ENCODE measurements around the gene LSM14B. TPM values are rescaled to one million over a fixed set of nuclear protein-coding genes. Genes with fewer than 3 reads are reported as not detected.

Gene LSM14B
- total RNA-seq, 1 donor from 2014 or later, result 27.6 TPM

- DNase-seq (ENCODE audit: low spot score in 2 of 2), result no peak
- peaks cover 37 to 66% of the 10 kb centered on the region in 2 donors for H3K36me3 ChIP-seq
Measured at GRCh38 chr20:62138912-62139311, 16.6 kb downstream of the LSM14B start.

GRCh38 chr20:62139636-62140035 lies 17.4 kb downstream of the LSM14B start:
- no peak for TF ChIP-seq CTCF (IDR thresholded peaks at IDR 0.05)
- Histone ChIP-seq H3K27ac (no peak overlapping the region), H3K4me3 (no peak overlapping the region), H3K9me3 (no peaks in the 10 kb centered on the region), H3K36me3 (peaks cover 36 to 59% of the 10 kb centered on the region in 2 donors), H3K4me1 (peaks cover 9 to 20% of the 10 kb centered on the region in 2 donors), H3K27me3 (no peaks in the 10 kb centered on the region)
- no peak for DNase-seq (ENCODE audit: low spot score in 2 of 2)
- intact Hi-C loops (cut with DNase I), result loop anchor here (5.0 to 10.0 kb wide), 2 partner anchors 235 to 658 kb away; partner anchors contain the start of gene MRGBP

More at GRCh38 chr20:62138912-62139311, 16.6 kb downstream of the LSM14B start:
- H3K27ac ChIP-seq, result no peak overlapping the region
- no peak overlapping the region for H3K4me3 ChIP-seq
- peaks cover 9 to 19% of the 10 kb centered on the region in 2 donors for H3K4me1 ChIP-seq
- H3K27me3 ChIP-seq, result no peaks in the 10 kb centered on the region
- intact Hi-C loops (cut with DNase I), result no loop called here
- H3K9me3 ChIP-seq, result no peaks in the 10 kb centered on the region
- TF ChIP-seq CTCF (IDR thresholded peaks at IDR 0.05), result no peak

- H3K36me3 ChIP-seq, result peaks cover 36 to 45% of the 10 kb centered on the region in 2 donors
- peak overlapping the region in 1 of 2 donors; percentile 99 for H3K4me3 ChIP-seq
- peaks cover 9 to 31% of the 10 kb centered on the region in 2 donors for H3K4me1 ChIP-seq
- no peak for DNase-seq (ENCODE audit: low spot score in 2 of 2)
- intact Hi-C loops (cut with DNase I), result loop anchor here (5.0 to 10.0 kb wide), 2 partner anchors 234 to 656 kb away; partner anchors contain the start of gene MRGBP
- H3K27ac ChIP-seq, result peak overlapping the region in 1 of 2 donors; percentile 1
- H3K27me3 ChIP-seq, result no peaks in the 10 kb centered on the region
- no peaks in the 10 kb centered on the region for H3K9me3 ChIP-seq
- TF ChIP-seq CTCF (IDR thresholded peaks at IDR 0.05), result no peak
Measured at GRCh38 chr20:62141043-62141396, 18.7 kb downstream of the LSM14B start.

- peaks cover 36 to 39% of the 10 kb centered on the region in 2 donors for H3K36me3 ChIP-seq
- TF ChIP-seq CTCF (IDR thresholded peaks at IDR 0.05), result peak in 1 of 3 experiments; percentile 14
- peak overlapping the region; percentile 92 to 97 for H3K27ac ChIP-seq
- H3K4me3 ChIP-seq, result peak overlapping the region; percentile 91 to 99
- H3K9me3 ChIP-seq, result no peaks in the 10 kb centered on the region
- no peak for DNase-seq (ENCODE audit: low spot score in 2 of 2)
- intact Hi-C loops (cut with DNase I), result loop anchor here (2.0 to 10.0 kb wide), 3 partner anchors 97 to 656 kb away; partner anchors contain the start of genes MRGBP and OSBPL2
- H3K4me1 ChIP-seq, result peaks cover 9 to 31% of the 10 kb centered on the region in 2 donors
- no peaks in the 10 kb centered on the region for H3K27me3 ChIP-seq
Measured at GRCh38 chr20:62141397-62142251, 19.3 kb downstream of the LSM14B start.

- Histone ChIP-seq H3K9me3 (no peaks in the 10 kb centered on the region), H3K27me3 (no peaks in the 10 kb centered on the region), H3K4me1 (peaks cover 9 to 31% of the 10 kb centered on the region in 2 donors), H3K4me3 (peak overlapping the region; percentile 91 to 99), H3K36me3 (peaks cover 30 to 32% of the 10 kb centered on the region in 2 donors), H3K27ac (peak overlapping the region; percentile 92 to 97)
- intact Hi-C loops (cut with DNase I), result loop anchor here (1.0 to 10.0 kb wide), 5 partner anchors 20 to 655 kb away; partner anchors contain the start of genes LSM14B, MRGBP and OSBPL2
- TF ChIP-seq CTCF (IDR thresholded peaks at IDR 0.05), result peak in 1 of 3 experiments; percentile 16
- DNase-seq (ENCODE audit: low spot score in 2 of 2), result peak in 1 of 2 donors; percentile 67
Measured at GRCh38 chr20:62142252-62143080, 20.2 kb downstream of the LSM14B start.
